Forelimb muscle (tissue), 1 donor: ENCODE results near the gene USP37. TPM values are rescaled to one million over a fixed set of nuclear protein-coding genes. Genes with fewer than 3 reads are reported as not detected.
A peak's percentile ranks its signal among the peaks of the same experiment; 100 is the strongest.

Experiments
- DNase-seq: peaks from one replicate; pipeline ENCODE4 v3.0.0-alpha.2; 2013; ENCODE audit warnings: low read depth
- polyA plus RNA-seq: library from polyadenylated mRNA; unstranded; fragments of 120-200 nt; gene quantifications from one replicate; pipeline ENCODE4 v1.2.1, GENCODE V29; 2013; ENCODE audit not compliant: insufficient read length

Gene USP37
- polyA plus RNA-seq, 1 donor: 10.5 TPM

GRCh38 chr2:218474527-218474926, 93.6 kb downstream of the USP37 start:
- no peak for DNase-seq

GRCh38 chr2:218472988-218473387, 95.2 kb downstream of the USP37 start:
- no peak for DNase-seq

DNA sequence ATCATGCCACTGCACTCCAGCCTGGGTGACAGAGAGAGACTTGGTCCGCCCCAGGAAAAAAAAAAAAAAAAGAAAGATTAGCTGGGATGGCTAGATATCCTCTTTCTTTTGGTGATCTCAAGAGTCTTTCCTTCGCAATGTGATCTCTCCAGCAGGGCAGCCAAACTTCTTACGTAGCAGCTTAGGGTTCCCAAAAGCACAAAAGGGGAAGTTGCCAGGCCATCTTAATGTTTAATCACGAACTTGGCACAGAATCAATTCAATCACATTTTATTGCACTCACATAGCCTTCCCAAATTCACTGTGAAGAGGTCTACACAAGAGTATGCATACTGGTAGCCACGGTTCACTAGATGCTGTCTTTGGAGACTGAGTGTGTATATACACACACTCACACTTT, 96.2 kb downstream of the USP37 start:
- DNase-seq: no peak

DNA sequence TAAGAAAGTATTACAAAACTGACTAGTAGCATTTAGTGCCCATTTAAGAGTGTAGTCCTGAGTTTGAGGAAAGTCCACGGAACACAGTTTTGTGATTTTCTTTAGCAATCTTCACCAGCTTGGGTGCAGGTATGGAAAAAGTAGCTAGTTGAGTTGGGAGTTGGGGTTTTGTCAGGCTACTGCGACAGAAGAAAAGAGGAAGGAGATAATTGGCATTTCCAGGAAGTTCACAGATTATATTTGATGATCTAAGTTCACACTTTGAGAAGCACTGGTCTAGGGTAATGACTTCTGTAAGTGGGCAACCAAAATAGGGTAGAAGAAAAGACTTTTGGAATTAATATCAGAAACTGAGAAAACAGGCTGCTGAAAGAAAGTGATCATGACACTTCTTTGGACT, 97.1 kb downstream of the USP37 start:
- no peak for DNase-seq

DNA sequence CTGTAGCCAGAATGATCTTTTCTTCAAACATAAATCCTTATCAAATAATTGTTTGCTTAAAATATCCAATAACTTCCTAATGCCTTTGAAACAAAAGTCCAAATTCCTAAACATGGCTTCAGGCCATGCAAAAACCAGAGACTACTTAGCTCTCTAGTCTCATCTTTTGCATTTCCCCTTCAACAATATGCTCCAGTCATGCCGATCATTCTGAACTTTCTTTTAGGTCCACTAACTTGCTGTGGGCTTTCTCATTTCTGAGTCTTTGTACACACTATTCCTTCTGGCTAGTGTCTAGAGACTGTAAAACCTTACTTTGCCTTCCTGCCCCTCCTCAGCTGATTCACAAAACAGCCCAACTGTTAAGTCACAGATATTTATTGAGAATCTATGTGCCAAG, 97.7 kb downstream of the USP37 start:
- no peak for DNase-seq

DNA sequence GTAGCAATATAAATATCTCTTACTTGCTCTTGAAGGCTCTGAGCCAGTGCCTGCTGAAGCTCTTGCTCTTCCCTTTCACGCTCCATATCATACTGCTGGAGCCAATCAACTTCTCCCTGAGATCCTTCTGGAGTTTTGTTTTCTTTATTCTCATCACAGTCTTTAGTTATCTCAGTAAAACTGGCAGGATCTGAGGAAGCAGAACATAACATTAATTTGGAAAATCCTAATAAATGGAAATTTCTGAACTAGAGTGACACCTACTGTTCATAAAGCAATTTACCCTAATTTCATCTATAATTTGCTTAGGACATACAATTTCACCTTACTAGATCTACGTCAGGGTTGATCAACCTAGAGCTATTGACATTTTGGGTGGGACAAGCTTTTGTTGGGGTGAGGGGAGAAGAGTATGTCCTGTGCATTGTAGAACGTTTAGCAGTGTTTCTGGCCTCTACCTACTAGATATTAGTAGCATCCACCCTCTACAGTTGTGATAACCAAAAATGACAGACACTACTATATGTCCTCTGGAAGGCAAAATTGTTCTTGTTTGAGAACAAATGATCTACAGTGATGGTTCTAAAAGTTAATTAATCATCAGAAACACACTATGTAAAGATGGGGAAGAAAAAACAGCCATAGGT, 102.0 kb downstream of the USP37 start:
- DNase-seq: peak; percentile 26

DNA sequence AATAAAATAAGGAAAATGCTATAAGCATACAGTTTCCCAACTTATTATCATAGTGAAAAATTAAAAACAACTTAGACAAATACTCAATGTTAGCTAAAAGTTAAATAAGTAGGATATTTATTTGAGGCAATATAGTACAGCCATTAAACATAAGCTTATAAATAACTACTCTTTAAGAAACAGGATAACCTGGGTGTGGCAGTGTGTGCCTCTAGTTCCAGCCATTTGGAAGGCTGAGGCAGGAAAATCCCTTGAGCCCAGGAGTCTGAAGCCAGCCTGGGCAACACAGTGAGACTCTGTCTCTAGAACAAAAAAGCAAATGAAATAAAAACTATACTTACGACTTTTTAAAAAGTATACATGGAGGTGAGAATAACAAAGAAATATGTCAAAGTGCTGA, 109.6 kb downstream of the USP37 start:
- DNase-seq: no peak

GRCh38 chr2:218456849-218457248, 111.3 kb downstream of the USP37 start:
- no peak for DNase-seq

DNA sequence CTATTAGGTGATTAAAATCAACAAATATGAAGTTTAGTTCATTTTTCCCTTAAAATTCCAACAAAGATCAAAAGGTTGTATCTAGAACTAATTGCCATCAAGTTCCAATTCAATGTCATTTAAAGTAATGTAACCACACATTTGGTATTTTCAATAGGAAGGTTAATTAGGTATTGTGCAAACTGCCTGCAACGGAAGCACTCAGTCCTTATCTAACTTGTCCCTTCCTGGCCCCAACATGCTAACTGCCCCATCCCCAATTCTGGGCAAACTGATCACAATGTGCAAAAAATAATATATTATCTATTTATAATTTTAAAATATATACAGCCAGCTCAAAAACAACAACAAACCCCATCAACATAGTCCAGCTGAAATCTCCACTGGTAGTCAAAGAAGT, 116.1 kb downstream of the USP37 start:
- no peak for DNase-seq

- DNase-seq: no peak
Observed at GRCh38 chr2:218448934-218449333, 119.2 kb downstream of the USP37 start.

DNA sequence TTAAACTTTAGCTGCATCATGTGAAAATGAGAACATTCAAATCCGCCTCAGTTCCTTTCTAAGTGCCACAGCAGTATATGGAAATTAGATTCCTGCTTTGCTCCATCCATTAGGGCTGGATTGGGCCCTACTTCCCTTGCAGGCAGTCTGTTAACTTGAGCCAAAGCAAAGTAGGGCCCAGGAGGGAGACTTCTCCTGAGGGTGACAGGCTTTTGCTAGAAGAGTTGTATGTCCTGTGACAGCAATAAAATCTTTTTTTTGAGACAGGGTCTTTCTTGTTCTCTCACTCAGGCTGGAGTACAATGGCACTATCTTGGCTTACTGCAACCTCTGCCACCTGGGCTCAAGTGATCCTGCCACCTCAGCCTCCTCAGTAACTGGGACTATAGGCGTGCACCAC, 121.1 kb downstream of the USP37 start:
- DNase-seq: no peak

DNA sequence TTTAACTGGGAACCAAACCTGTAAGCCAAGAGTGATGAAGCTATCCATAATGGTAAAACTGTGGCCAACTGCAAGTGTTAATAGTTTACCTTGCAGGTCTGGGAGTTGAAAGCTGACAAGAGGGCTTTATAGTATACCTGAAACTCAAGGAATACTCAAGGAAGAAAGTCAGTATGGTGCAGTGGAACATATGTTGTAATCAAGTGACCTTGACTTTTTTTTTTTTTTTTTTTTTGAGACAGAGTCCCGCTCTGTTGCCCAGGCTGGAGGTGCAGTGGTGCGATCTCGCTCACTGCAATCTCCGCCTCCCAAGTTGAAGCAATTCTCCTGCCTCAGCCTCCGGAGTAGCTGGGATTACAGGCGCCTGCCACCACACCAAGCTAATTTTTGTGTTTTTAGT, 121.6 kb downstream of the USP37 start:
- DNase-seq: no peak

DNA sequence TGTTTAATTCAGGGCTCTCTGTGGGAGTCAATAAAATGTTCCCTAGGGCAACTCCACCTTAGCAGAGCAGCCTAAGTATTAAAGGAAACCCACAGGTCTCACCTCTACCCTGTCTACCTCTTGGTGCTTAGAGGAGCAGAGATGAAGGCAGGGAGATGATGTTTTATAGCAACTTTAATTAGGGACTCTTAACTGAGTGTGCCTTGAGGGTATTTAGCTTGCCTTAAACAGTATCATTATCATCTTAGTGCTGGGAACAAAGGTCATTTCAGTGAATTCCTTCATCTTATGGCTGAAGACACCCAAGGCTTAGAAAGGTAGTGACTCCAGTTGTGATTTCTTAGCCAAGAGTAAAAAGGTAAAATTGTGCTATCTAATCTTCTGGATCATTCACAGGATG, 122.5 kb downstream of the USP37 start:
- no peak for DNase-seq

GRCh38 chr2:218444692-218445357, 123.3 kb downstream of the USP37 start:
- no peak for DNase-seq

DNA sequence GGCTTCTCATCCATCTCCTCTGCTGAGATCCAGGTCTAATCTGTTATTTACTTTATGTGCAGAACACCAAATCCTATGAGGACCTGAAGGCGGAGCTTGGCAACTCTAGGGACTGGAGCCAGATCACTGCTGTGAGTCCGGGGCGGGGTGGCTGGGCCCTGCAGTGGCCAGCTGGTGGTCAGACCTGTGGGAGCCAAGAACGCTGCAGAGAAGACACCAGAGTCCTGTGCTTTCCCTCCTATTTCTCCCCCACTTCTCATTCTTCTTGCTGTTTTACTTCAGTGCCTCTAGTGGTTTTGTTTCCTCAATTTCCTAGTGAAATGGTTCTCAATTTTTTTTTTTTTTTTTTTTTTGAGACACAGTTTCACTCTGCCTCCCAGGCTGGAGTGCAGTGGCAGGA, 129.6 kb downstream of the USP37 start:
- DNase-seq: no peak

GRCh38 chr2:218437969-218438368, 130.2 kb downstream of the USP37 start:
- DNase-seq: no peak

GRCh38 chr2:218436992-218437391, 131.2 kb downstream of the USP37 start:
- DNase-seq: no peak

GRCh38 chr2:218435003-218435982, 132.9 kb downstream of the USP37 start:
- DNase-seq: no peak

DNA sequence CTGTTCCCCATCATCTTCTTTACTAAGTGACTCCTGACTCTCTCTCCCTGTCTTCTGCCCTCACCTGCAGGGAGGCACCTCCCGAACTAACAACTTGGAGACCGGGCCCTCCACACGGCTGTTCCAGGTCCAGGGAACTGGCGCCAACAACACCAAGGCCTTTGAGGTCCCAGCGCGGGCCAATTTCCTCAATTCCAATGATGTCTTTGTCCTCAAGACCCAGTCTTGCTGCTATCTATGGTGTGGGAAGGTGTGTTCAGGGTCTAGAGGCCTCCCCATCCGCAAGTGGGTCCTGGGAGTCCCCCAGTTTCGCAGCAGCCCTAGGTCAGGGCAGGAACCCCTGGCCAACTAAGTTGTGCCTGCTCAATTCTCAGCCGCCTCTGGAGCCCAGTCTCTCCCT, 133.7 kb downstream of the USP37 start:
- DNase-seq: no peak

- no peak for DNase-seq
Observed at GRCh38 chr2:218432676-218433365, 135.3 kb downstream of the USP37 start.

DNA sequence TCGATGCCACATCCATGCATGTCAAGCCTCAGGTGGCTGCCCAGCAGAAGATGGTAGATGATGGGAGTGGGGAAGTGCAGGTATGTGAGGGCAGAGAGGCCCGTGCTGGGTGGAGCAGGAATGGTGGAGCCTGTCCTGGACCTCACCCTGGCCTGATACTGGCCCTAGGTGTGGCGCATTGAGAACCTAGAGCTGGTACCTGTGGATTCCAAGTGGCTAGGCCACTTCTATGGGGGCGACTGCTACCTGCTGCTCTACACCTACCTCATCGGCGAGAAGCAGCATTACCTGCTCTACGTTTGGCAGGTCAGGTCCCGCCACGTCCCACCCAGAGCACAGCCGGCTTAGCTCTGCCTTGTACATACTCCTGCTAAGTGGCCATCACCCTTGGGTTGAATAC, 136.3 kb downstream of the USP37 start:
- no peak for DNase-seq

- DNase-seq: no peak
Observed at GRCh38 chr2:218430721-218431120, 137.4 kb downstream of the USP37 start.
